Peyer's patch (tissue), 4 donors: ENCODE measurements around the gene RNF126. TPM values are rescaled to one million over a fixed set of nuclear protein-coding genes. Genes with fewer than 3 reads are reported as not detected.

Source experiments
- DNase-seq, 3 donors: peaks; one replicate each; pipeline ENCODE4 v3.0.0-alpha.2; 2017 to 2019
- H3K27ac ChIP-seq, 4 donors: fragments of 200-600 bp; sonication (generic); one replicate each; pipeline ENCODE4 v1.5.1; 2016 to 2019
- H3K27me3 ChIP-seq, 2 donors: fragments of 200-600 bp; sonication (generic); one replicate each; pipeline ENCODE4 v1.5.1; 2019
- H3K36me3 ChIP-seq, 3 donors: fragments of 200-600 bp; sonication (generic); one replicate each; pipeline ENCODE4 v1.5.1; 2016 to 2019
- H3K4me1 ChIP-seq, 4 donors: fragments of 200-600 bp; sonication (generic); one replicate each; pipeline ENCODE4 v1.5.1; 2016 to 2019
- H3K4me3 ChIP-seq, 4 donors: fragments of 200-600 bp; sonication (generic); 1 replicate in 3 of 4; 2 replicates in 1 of 4; pipeline ENCODE4 v1.5.1; 2016 to 2019; ENCODE audit warnings: mild to moderate bottlenecking in 1 of 4
- H3K9me3 ChIP-seq, 4 donors: fragments of 200-600 bp; sonication (generic); one replicate each; pipeline ENCODE4 v1.5.1; 2016 to 2019; ENCODE audit warnings: mild to moderate bottlenecking in 1 of 4
- POLR2A ChIP-seq, 2 donors: fragments of 450-650 bp; IDR thresholded peaks; one replicate each; pipeline ENCODE4 v1.5.1; 2017; ENCODE audit warnings: antibody characterized with exemption in 2 of 2, mild to moderate bottlenecking in 2 of 2, moderate library complexity in 2 of 2
- total RNA-seq, 4 donors: library from RNA; depleted of rRNA; stranded (reverse); fragments of >200 nt; gene quantifications; one replicate each; pipeline ENCODE4 v1.1.0, GENCODE V29; 2016
- TF ChIP-seq, protein P1 (sequence below), 6 experiments: fragments of 450-650 bp in 4 of 6; fragments of 200-600 bp in 2 of 6; sonication (generic) in 1 of 6; IDR thresholded peaks; one replicate each; pipeline ENCODE4 v1.5.1; 2017 to 2019; ENCODE audit warnings: antibody characterized with exemption in 6 of 6, mild to moderate bottlenecking in 3 of 6, moderate library complexity in 1 of 6

RNF126 gene
- total RNA-seq, 4 donors from 2014 or later, result 83.3 to 119 (median 115) TPM

DNA sequence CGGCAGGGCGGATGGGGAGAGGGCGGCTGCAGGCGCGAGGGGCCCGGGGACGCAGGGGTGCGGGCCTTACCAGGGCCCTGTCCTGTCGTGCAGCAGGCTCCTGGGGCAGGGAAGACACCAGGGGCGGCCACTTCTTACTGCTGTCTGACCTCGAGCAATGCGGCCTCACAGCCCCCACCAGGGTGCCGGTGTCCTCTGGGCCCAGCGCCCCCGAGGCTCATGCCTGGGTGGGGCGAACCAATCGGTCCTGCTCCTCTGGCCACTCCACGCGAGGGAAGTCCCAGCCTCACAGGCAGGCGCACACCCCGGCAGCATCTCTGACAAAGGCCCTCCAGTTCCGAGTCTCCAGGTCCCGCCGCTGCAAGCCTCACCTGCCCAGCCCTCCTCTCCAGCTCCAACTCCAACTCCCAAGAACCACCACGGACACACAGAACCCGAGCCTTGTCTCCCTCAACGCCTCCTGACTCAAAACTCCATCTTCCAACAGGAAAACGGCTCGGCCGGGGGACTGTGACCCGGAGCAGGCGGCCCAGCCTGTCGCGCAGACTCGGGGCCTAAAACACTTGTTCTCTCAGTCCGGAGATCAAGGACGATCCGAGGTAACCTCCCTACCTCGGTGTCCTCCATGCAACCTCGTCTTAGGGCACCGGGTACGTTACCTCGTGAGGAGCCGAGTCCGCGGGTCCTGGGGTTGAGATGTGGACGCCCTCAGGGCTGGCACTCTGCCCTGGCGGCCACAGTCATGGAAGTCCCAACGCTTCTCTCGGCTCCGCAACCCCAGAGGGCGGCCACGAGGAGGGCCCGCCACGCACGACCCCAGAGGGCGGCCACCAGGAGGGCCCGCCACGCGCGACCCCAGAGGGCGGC lies 16.9 kb downstream of the RNF126 start:
- Histone ChIP-seq H3K27ac (no peak overlapping the region), H3K27me3 (no peaks in the 10 kb centered on the region), H3K4me3 (no peak overlapping the region), H3K9me3 (no peaks in the 10 kb centered on the region), H3K36me3 (peaks cover 0 to 59% (median 0%) of the 10 kb centered on the region in 3 donors), H3K4me1 (no peaks in the 10 kb centered on the region)
- no peak for DNase-seq
- TF ChIP-seq, protein P1, sequence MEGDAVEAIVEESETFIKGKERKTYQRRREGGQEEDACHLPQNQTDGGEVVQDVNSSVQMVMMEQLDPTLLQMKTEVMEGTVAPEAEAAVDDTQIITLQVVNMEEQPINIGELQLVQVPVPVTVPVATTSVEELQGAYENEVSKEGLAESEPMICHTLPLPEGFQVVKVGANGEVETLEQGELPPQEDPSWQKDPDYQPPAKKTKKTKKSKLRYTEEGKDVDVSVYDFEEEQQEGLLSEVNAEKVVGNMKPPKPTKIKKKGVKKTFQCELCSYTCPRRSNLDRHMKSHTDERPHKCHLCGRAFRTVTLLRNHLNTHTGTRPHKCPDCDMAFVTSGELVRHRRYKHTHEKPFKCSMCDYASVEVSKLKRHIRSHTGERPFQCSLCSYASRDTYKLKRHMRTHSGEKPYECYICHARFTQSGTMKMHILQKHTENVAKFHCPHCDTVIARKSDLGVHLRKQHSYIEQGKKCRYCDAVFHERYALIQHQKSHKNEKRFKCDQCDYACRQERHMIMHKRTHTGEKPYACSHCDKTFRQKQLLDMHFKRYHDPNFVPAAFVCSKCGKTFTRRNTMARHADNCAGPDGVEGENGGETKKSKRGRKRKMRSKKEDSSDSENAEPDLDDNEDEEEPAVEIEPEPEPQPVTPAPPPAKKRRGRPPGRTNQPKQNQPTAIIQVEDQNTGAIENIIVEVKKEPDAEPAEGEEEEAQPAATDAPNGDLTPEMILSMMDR (IDR thresholded peaks at IDR 0.05), result no peak
- TF ChIP-seq POLR2A (IDR thresholded peaks at IDR 0.05), result no peak

DNA sequence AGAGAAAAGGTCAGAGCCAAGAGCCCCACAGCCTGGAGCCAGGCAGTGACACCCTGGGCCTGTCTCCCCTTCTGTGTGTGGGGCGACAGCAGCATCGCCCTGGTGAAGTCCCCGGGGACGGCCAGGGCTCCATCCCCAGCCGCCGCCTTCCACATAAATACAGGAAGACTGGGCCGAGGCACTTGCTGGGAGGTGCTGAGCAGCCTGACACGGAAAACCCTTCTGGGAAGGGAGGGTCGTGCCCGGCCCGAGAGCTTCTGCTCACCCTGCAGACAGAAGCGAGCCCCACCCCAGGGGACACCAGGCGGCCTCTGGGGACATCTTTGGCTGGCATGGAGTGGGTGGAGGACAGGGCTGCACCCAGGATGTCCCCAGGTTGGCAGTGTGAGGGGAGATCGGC lies 18.2 kb downstream of the RNF126 start:
- H3K36me3 ChIP-seq, result peaks cover 0 to 48% (median 0%) of the 10 kb centered on the region in 3 donors

DNA sequence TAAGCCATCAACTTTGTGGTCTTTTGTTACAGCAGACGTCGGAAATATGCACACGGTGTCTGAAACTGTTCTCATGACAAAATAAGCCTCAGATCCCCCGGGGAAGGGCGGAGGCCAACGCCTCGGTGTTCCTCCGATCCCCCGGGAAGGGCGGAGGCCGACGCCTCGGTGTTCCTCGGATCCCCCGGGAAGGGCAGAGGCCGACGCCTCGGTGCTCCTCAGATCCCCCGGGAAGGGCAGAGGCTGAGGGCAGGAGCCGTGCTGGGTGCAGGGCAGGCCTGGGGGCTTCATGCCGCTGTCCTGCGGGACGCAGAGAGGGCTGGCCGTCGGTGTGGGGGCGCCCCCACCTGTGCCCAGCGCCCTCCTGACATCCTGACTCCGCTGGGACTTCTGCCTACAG lies 18.7 kb downstream of the RNF126 start:
- Histone ChIP-seq H3K36me3 (peaks cover 0 to 44% (median 0%) of the 10 kb centered on the region in 3 donors), H3K27me3 (no peaks in the 10 kb centered on the region), H3K27ac (no peak overlapping the region), H3K9me3 (no peaks in the 10 kb centered on the region), H3K4me1 (peaks cover 0 to 11% (median under 1%) of the 10 kb centered on the region in 4 donors), H3K4me3 (no peak overlapping the region)
- TF ChIP-seq, protein P1 (IDR thresholded peaks at IDR 0.05), result no peak
- TF ChIP-seq POLR2A (IDR thresholded peaks at IDR 0.05), result no peak
- DNase-seq, result no peak

More for the DNA sequence above, 18.2 kb downstream of the RNF126 start:
- Histone ChIP-seq H3K4me3 (no peak overlapping the region), H3K27ac (no peak overlapping the region), H3K4me1 (peaks cover 0 to 7% (median 0%) of the 10 kb centered on the region in 4 donors), H3K9me3 (no peaks in the 10 kb centered on the region), H3K27me3 (no peaks in the 10 kb centered on the region)
- TF ChIP-seq POLR2A (IDR thresholded peaks at IDR 0.05), result no peak
- DNase-seq, result no peak

DNA sequence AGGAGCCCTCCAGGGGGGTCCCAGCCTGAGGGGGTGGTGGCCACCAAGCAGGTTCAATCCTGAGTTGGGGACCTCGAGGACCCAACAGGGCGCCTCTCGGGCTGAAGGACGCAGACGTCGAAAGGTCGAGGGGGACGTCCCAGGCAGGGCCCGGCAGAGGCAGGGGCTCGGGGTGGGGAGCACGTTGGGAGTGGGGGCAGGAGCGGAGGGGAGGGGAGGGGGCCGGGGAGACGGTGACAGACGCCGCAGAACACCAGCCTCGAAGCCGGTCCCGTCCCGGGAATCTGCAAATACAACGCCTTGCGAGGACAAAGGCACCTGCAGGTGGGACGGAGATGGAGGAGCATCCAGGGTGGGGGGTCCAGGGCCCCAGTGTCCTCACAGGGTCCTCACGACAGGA lies 19.3 kb downstream of the RNF126 start:
- Histone ChIP-seq H3K36me3 (peaks cover 0 to 38% (median 0%) of the 10 kb centered on the region in 3 donors), H3K27ac (no peak overlapping the region), H3K9me3 (no peaks in the 10 kb centered on the region), H3K27me3 (no peaks in the 10 kb centered on the region), H3K4me3 (no peak overlapping the region), H3K4me1 (peaks cover 0 to 17% (median 4%) of the 10 kb centered on the region in 4 donors)
- no peak for DNase-seq
- TF ChIP-seq, protein P1 (IDR thresholded peaks at IDR 0.05), result no peak
- no peak for TF ChIP-seq POLR2A (IDR thresholded peaks at IDR 0.05)

DNA sequence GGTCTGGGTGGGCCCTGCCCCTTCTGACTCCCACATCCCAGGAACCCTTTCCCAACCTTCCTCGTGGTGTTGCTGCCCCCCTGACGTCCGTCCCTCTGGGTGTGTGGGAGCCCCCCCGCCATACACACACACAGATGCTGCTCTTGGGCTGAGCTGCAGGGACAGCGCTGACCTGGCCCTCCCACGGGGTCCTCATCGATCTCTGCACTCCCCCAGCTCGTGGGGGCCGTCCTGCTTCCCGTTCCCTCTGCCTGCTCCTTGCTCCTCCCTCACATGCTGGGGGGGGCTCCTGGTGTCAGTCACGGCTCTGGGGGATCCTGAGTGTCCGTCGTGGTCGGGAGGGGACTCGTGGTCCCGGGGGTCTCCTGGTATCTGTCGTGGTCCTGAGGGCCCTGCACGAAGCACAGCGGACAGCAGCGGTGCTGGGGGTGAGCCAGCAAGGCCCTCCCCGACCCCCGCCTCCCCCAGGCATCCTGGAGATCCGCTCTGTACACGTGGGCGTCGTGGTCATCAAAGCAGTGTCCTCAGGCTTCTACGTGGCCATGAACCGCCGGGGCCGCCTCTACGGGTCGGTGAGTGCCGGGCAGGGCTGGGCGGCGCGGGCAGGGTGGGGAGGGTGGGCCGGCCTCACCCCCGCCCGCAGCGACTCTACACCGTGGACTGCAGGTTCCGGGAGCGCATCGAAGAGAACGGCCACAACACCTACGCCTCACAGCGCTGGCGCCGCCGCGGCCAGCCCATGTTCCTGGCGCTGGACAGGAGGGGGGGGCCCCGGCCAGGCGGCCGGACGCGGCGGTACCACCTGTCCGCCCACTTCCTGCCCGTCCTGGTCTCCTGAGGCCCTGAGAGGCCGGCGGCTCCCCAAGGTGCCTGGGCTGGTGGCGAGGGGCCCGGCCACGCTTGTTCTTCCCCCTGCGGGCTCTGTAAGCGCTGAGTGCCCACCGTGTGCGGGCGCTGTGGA lies 20.0 kb downstream of the RNF126 start:
- H3K4me3 ChIP-seq, result no peak overlapping the region
- no peaks in the 10 kb centered on the region for H3K27me3 ChIP-seq
- DNase-seq, result no peak
- TF ChIP-seq, protein P1 (IDR thresholded peaks at IDR 0.05), result no peak
- no peak for TF ChIP-seq POLR2A (IDR thresholded peaks at IDR 0.05)
- H3K36me3 ChIP-seq, result peaks cover 0 to 31% (median 0%) of the 10 kb centered on the region in 3 donors
- H3K9me3 ChIP-seq, result no peaks in the 10 kb centered on the region
- H3K4me1 ChIP-seq, result peaks cover 0 to 21% (median 5%) of the 10 kb centered on the region in 4 donors
- H3K27ac ChIP-seq, result no peak overlapping the region
